Measurements from ENCODE around the gene SOCS4.

DNA sequence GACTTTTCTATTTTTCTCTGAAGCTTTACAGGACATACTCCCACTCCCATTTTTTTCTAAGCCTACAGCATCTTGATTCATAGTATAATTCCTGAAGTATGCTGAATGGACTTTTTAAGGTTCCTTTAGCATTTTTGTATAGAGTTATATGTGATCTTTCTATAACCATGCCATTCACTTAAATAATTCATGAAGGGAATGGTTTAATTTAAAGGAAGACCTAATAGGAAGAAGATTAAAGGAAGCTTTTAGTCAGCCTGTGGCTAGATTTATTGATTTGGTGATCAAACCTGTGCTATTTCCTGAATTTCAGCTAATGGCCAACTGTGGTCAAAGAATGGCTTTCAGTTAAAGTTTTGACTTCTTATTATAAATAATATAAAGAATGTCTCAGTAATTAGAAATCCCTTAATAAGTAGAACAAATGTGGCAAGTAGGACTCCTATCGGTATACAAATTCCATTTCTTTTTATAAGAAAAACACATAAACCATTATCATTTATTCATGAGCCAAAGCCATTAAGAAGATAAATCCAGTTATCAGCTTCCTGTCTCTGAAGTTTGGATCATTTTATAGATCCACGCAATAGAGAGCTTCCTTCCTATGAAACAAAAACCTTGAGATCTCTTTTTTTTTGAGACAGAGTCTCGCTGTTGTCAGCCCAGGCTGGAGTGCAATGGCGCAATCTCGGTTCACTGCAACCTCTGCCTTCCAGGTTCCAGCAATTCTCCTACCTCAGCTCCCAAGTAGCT, 20.4 kb downstream of the SOCS4 start:
- TF ChIP-seq, protein P1, sequence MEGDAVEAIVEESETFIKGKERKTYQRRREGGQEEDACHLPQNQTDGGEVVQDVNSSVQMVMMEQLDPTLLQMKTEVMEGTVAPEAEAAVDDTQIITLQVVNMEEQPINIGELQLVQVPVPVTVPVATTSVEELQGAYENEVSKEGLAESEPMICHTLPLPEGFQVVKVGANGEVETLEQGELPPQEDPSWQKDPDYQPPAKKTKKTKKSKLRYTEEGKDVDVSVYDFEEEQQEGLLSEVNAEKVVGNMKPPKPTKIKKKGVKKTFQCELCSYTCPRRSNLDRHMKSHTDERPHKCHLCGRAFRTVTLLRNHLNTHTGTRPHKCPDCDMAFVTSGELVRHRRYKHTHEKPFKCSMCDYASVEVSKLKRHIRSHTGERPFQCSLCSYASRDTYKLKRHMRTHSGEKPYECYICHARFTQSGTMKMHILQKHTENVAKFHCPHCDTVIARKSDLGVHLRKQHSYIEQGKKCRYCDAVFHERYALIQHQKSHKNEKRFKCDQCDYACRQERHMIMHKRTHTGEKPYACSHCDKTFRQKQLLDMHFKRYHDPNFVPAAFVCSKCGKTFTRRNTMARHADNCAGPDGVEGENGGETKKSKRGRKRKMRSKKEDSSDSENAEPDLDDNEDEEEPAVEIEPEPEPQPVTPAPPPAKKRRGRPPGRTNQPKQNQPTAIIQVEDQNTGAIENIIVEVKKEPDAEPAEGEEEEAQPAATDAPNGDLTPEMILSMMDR (IDR thresholded peaks at IDR 0.05) = no peak
- no peak for TF ChIP-seq ZFX (IDR thresholded peaks at IDR 0.05; ENCODE audit: borderline replicate concordance)

All from 22Rv1 (cell line).